WERI-Rb-1 (cell line): ENCODE data around the gene DLAT.

Experiments used
- DNase-seq: peaks from one replicate; pipeline ENCODE4 v3.0.0-alpha.2; 2020
- H3K27ac ChIP-seq: fragments of 250-450 bp; sonication (Bioruptor Pico); 2 replicates; pipeline ENCODE4 v1.5.1; 2020; ENCODE audit warnings: mild to moderate bottlenecking, moderate library complexity
- H3K27me3 ChIP-seq: fragments of 250-450 bp; sonication (Bioruptor Pico); 2 replicates; pipeline ENCODE4 v1.5.1; 2021; ENCODE audit warnings: mild to moderate bottlenecking, low read depth, moderate library complexity; ENCODE audit not compliant: insufficient read depth, severe bottlenecking
- H3K36me3 ChIP-seq: fragments of 250-450 bp; sonication (Bioruptor Pico); 2 replicates; pipeline ENCODE4 v1.5.1; 2020; ENCODE audit warnings: mild to moderate bottlenecking, moderate library complexity
- H3K4me3 ChIP-seq: 2 replicates; pipeline ENCODE4 v1.5.1; 2011; ENCODE audit warnings: low read depth, mild to moderate bottlenecking, control low read depth, low read length
- H3K9me3 ChIP-seq: fragments of 250-450 bp; sonication (Bioruptor Pico); 2 replicates; pipeline ENCODE4 v1.5.1; 2021; ENCODE audit warnings: mild to moderate bottlenecking, moderate library complexity; ENCODE audit not compliant: severe bottlenecking
- CTCF ChIP-seq: IDR thresholded peaks from 2 replicates; pipeline ENCODE4 v1.5.1; 2011; ENCODE audit warnings: low read depth, mild to moderate bottlenecking, control low read depth, inconsistent platforms, low read length

DLAT gene

GRCh38 chr11:112096194-112096593 is 71.0 kb downstream of the DLAT start:
- Histone ChIP-seq H3K36me3 (peaks cover 39% of the 10 kb centered on the region), H3K27me3 (no peaks in the 10 kb centered on the region), H3K9me3 (no peaks in the 10 kb centered on the region), H3K4me3 (no peak overlapping the region), H3K27ac (no peak overlapping the region)
- no peak for TF ChIP-seq CTCF
- DNase-seq, result no peak

- no peak for TF ChIP-seq CTCF
- Histone ChIP-seq H3K9me3 (no peaks in the 10 kb centered on the region), H3K4me3 (no peak overlapping the region)
Observed at GRCh38 chr11:112097734-112098528, 72.7 kb downstream of the DLAT start.

GRCh38 chr11:112100462-112100861 is 75.3 kb downstream of the DLAT start:
- peaks cover 13% of the 10 kb centered on the region for H3K36me3 ChIP-seq
- H3K9me3 ChIP-seq, result no peaks in the 10 kb centered on the region
- DNase-seq, result no peak
- no peak for TF ChIP-seq CTCF
- no peaks in the 10 kb centered on the region for H3K27me3 ChIP-seq
- no peak overlapping the region for H3K4me3 ChIP-seq
- H3K27ac ChIP-seq, result no peak overlapping the region

More at GRCh38 chr11:112097734-112098528, 72.7 kb downstream of the DLAT start:
- Histone ChIP-seq H3K36me3 (peaks cover 26% of the 10 kb centered on the region), H3K27ac (no peak overlapping the region), H3K27me3 (no peaks in the 10 kb centered on the region)
- DNase-seq, result no peak

GRCh38 chr11:112103446-112103845 is 78.2 kb downstream of the DLAT start:
- Histone ChIP-seq H3K36me3 (no peaks in the 10 kb centered on the region), H3K4me3 (no peak overlapping the region), H3K27ac (no peak overlapping the region), H3K9me3 (no peaks in the 10 kb centered on the region), H3K27me3 (no peaks in the 10 kb centered on the region)
- DNase-seq, result no peak
- no peak for TF ChIP-seq CTCF

DNA sequence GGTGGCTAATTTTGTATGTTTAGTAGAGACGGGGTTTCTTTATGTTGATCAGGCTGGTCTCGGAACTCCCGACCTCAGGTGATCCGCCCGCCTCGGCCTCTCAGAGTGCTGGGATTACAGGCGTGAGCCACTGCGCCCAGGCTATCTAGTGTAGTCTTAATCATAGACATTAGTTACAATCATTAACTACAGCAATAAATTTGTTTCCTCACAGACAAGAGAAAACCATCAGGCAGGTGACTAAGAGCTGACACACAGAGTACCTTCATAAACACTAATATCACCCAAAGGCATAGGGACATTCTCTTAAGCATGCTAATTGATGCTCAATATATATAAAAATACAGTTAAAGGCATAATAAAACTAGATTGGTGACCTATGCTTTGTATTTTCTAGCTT is 80.9 kb downstream of the DLAT start:
- Histone ChIP-seq H3K27me3 (no peaks in the 10 kb centered on the region), H3K9me3 (no peaks in the 10 kb centered on the region), H3K4me3 (no peak overlapping the region), H3K27ac (no peak overlapping the region), H3K36me3 (no peaks in the 10 kb centered on the region)
- DNase-seq, result no peak
- no peak for TF ChIP-seq CTCF
